ENCODE data around the gene ATXN7L1.

The ATXN7L1 gene

DNA sequence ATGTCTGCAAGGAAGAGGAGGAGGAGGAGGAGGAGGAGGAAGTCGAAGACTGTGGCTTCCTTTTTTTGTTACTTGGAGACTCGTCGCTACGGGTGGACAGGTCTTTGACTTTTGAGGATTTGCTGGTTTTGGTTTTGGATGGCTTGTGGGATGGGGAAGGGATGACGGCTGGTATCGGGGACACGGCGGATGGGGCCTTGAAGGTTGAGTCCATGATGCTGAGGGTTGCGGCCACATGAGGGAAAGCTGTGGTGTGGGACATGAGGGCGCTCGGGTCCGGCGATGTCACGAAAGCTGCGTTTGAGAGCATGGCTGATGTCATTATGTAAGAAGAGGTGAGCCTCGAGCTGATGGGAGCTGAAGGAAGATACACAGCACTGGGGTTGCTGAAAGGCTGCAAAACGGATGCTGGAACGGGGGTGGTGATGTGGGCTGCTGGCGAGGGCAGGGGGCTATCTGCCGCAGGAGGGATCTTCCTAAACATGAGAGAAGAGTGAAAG, 262.0 kb downstream of the ATXN7L1 start:
- H3K27ac ChIP-seq, result no peak overlapping the region
- no peaks in the 10 kb centered on the region for H3K4me1 ChIP-seq (ENCODE audit: control insufficient read depth in 1 of 2, insufficient read depth in 1 of 2, low read depth in 1 of 2, low read length in 1 of 2)
- no peaks in the 10 kb centered on the region for H3K27me3 ChIP-seq
- H3K4me3 ChIP-seq (ENCODE audit: low read depth in 1 of 2, low read length in 1 of 2), result no peak overlapping the region
- peaks cover 87% of the 10 kb centered on the region for H3K36me3 ChIP-seq
- no peaks in the 10 kb centered on the region for H3K9me3 ChIP-seq
- TF ChIP-seq, protein P1, sequence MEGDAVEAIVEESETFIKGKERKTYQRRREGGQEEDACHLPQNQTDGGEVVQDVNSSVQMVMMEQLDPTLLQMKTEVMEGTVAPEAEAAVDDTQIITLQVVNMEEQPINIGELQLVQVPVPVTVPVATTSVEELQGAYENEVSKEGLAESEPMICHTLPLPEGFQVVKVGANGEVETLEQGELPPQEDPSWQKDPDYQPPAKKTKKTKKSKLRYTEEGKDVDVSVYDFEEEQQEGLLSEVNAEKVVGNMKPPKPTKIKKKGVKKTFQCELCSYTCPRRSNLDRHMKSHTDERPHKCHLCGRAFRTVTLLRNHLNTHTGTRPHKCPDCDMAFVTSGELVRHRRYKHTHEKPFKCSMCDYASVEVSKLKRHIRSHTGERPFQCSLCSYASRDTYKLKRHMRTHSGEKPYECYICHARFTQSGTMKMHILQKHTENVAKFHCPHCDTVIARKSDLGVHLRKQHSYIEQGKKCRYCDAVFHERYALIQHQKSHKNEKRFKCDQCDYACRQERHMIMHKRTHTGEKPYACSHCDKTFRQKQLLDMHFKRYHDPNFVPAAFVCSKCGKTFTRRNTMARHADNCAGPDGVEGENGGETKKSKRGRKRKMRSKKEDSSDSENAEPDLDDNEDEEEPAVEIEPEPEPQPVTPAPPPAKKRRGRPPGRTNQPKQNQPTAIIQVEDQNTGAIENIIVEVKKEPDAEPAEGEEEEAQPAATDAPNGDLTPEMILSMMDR (IDR thresholded peaks at IDR 0.05), result no peak

DNA sequence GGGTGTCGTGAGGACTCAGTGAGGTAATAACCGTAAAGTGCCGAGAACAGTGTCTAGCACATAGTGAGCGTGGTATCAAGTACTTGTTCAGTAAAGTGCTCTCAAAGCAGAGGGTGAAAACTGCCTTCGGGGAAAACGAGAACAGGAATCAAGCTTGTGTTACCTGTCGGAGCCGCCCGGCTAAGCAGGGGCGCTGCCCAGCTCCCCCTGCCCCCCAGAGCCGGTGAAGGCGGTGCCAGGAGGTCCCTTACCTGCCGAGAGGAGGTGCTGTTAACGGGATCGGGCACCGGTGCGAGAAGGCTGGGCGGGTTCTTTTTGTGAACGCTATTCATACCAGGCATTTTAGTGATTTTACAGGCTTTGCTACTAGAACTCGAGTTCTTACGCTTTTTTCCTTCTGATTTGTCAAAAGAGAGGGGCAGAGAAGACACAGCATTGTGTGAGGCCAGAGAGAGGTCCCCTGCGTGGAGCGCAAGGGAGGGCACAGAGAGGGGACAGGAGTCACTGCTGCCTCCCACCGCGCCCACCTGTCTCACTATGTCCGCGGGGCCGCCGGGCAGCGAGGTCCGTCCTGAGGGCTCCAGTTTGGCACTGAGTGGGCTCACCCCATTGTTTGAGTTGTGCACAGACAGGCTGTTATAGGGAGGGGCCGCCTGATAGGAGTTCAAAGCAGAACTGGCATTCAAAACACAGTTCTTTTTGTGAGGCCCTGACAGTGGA, 262.6 kb downstream of the ATXN7L1 start:
- Histone ChIP-seq H3K27ac (no peak overlapping the region), H3K27me3 (no peaks in the 10 kb centered on the region), H3K4me1 (ENCODE audit: control insufficient read depth in 1 of 2, insufficient read depth in 1 of 2, low read depth in 1 of 2, low read length in 1 of 2) (no peaks in the 10 kb centered on the region), H3K9me3 (no peaks in the 10 kb centered on the region), H3K36me3 (peaks cover 85% of the 10 kb centered on the region), H3K4me3 (ENCODE audit: low read depth in 1 of 2, low read length in 1 of 2) (no peak overlapping the region)
- TF ChIP-seq, protein P1 (IDR thresholded peaks at IDR 0.05), result no peak

DNA sequence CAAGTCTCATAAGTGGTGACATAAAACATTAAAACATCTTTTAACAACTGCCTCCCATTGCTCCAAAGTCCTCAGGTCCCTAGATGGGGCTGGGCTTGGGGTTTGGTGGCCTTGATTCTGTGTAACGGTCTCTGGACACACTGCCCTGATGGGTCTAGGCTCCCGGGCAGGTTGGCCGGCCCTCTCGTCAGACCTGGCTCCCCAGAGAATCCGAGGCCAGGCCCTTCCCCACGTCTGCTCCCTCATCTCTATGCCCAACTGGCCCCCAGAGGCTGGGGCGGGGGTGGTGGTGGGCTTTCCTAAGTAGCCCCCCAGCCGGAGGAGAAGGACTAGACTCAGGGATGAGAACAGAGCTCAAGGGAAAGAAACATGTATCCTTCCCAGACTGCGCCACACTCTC, 263.6 kb downstream of the ATXN7L1 start:
- peaks cover 85% of the 10 kb centered on the region for H3K36me3 ChIP-seq
- TF ChIP-seq, protein P1 (IDR thresholded peaks at IDR 0.05), result no peak

DNA sequence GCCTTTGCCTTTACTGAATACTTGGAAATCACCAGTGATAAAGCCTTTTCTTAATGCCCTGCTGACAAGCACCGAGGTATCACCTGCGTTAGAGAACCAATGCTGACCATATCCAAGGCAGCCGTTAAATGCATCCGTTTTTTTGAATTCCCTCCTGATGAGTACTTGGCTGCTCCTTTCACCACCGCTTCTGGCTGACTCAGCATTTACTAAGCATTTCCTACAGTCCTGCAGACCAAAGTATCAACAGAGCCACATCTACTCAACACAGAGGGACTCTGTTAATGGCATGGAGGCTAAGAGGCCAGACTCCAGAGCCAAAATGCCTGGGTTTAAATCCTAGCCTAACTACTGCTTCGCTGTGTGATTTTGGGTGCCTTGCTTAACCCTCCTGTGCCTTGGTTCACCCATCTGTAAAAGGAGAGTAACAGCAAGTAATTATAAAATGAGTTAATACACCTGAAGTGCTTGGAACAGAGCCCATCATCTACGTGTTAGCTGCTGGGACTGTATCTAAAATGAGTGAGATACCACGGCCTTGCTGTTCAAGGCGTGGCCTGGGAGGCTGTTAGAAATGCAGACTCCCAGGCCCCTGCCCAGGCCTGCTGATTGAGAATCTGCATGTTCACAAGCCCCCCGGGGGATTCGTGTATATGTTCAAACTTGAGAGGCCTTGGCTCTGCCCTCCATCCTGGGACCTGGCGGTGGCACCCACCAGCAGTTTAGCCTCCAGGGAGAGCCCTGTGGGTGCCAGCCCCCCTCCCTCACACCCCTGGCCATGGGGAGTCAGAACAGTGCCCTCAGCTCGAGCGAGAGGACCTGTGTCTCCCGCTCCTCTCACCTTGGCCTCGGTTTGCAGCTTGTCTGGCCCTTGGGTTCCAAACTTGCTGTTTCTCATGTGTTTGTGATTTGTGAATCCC, 264.3 kb downstream of the ATXN7L1 start:
- TF ChIP-seq, protein P1 (IDR thresholded peaks at IDR 0.05), result no peak
- no peak overlapping the region for H3K27ac ChIP-seq
- H3K4me1 ChIP-seq (ENCODE audit: control insufficient read depth in 1 of 2, insufficient read depth in 1 of 2, low read depth in 1 of 2, low read length in 1 of 2), result no peaks in the 10 kb centered on the region
- no peaks in the 10 kb centered on the region for H3K9me3 ChIP-seq
- no peaks in the 10 kb centered on the region for H3K27me3 ChIP-seq
- peaks cover 85% of the 10 kb centered on the region for H3K36me3 ChIP-seq
- H3K4me3 ChIP-seq (ENCODE audit: low read depth in 1 of 2, low read length in 1 of 2), result no peak overlapping the region

More for the DNA sequence above, 263.6 kb downstream of the ATXN7L1 start:
- no peak overlapping the region for H3K27ac ChIP-seq
- no peak overlapping the region for H3K4me3 ChIP-seq (ENCODE audit: low read depth in 1 of 2, low read length in 1 of 2)
- no peaks in the 10 kb centered on the region for H3K27me3 ChIP-seq
- no peaks in the 10 kb centered on the region for H3K4me1 ChIP-seq (ENCODE audit: control insufficient read depth in 1 of 2, insufficient read depth in 1 of 2, low read depth in 1 of 2, low read length in 1 of 2)
- H3K9me3 ChIP-seq, result no peaks in the 10 kb centered on the region

DNA sequence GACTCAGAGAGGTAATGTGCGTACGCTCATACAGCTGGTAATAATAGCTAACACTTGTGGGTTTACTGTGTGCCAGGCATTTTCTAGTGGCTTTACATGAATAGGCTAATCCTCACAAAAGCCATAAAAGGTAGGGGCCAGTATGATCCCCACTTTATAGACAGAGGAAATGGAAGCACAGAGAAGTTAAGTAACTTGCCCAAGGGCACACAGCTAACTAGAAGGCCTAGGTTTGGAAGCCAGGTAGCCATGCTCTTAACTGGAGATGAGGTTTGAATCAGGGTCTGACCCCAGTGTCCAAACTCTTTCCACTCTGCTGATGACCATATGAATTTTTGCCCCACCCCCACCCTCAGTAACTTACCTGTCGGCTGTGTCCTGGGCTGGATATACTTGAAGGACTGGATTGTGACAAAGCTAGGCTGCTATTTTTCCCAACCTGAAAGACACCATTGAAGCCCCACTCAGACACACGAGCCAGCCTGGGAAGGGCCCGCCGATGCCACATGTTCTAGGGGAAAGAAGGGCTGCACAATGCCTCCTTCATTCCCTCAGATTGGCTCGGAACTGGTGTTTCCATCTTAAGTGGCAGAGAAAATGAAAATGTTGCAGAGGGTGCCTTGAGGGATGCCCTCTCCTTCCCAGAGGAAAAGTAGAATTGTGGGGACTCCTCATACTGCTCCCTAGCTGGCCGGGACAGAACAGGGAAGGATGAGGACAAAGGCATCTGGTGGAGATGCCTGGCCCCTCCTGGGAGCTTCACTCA, 266.1 kb downstream of the ATXN7L1 start:
- no peak overlapping the region for H3K4me3 ChIP-seq (ENCODE audit: low read depth in 1 of 2, low read length in 1 of 2)
- no peaks in the 10 kb centered on the region for H3K9me3 ChIP-seq
- no peaks in the 10 kb centered on the region for H3K27me3 ChIP-seq
- H3K27ac ChIP-seq, result no peak overlapping the region
- H3K36me3 ChIP-seq, result peaks cover 78% of the 10 kb centered on the region
- H3K4me1 ChIP-seq (ENCODE audit: control insufficient read depth in 1 of 2, insufficient read depth in 1 of 2, low read depth in 1 of 2, low read length in 1 of 2), result no peaks in the 10 kb centered on the region
- TF ChIP-seq, protein P1 (IDR thresholded peaks at IDR 0.05), result no peak
